Keratinocyte (primary cell): Measurements from ENCODE around the gene PCDHGB1.

ENCODE experiments used
- EZH2 ChIP-seq: IDR thresholded peaks from one replicate; pipeline ENCODE4 v1.6.1; 2012; ENCODE audit warnings: inconsistent platforms, mild to moderate bottlenecking, low read length, moderate library complexity
- TF ChIP-seq, protein P1 (sequence below), 3 experiments: IDR thresholded peaks in 1 of 3; conservative IDR thresholded peaks in 1 of 3; optimal IDR thresholded peaks in 1 of 3; 2 replicates in 2 of 3; 3 replicates in 1 of 3; pipeline versions ENCODE3 to v1.5.1; 2011; ENCODE audit warnings: low read length in 3 of 3, mild to moderate bottlenecking in 3 of 3, moderate library complexity in 2 of 3, control low read depth in 1 of 3, inconsistent platforms in 1 of 3; ENCODE audit not compliant: insufficient read depth in 2 of 3; ENCODE audit errors: extremely low read depth in 1 of 3

DNA sequence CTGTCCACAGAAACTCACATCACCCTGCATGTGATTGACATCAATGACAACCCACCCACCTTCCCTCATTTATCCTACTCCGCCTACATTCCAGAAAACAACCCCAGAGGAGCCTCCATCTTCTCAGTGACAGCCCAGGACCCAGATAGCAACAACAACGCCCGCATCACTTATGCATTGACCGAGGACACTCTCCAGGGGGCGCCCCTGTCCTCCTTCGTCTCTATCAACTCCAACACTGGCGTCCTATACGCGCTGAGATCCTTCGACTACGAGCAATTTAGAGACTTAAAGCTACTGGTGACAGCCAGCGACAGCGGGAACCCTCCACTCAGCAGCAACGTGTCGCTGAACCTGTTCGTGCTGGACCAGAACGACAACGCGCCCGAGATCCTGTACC, 4.6 kb upstream of the PCDHGB1 start:
- TF ChIP-seq, protein P1, sequence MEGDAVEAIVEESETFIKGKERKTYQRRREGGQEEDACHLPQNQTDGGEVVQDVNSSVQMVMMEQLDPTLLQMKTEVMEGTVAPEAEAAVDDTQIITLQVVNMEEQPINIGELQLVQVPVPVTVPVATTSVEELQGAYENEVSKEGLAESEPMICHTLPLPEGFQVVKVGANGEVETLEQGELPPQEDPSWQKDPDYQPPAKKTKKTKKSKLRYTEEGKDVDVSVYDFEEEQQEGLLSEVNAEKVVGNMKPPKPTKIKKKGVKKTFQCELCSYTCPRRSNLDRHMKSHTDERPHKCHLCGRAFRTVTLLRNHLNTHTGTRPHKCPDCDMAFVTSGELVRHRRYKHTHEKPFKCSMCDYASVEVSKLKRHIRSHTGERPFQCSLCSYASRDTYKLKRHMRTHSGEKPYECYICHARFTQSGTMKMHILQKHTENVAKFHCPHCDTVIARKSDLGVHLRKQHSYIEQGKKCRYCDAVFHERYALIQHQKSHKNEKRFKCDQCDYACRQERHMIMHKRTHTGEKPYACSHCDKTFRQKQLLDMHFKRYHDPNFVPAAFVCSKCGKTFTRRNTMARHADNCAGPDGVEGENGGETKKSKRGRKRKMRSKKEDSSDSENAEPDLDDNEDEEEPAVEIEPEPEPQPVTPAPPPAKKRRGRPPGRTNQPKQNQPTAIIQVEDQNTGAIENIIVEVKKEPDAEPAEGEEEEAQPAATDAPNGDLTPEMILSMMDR (optimal IDR thresholded peaks at IDR 0.05 in 1 of 3, IDR thresholded peaks at IDR 0.05 in 1 of 3, conservative IDR thresholded peaks at IDR 0.05 in 1 of 3; ENCODE audit: extremely low read depth in 1 of 3, insufficient read depth in 2 of 3, low read length in 3 of 3): no peak
- TF ChIP-seq EZH2: no peak
